Ovary (tissue), 9 donors: ENCODE measurements around the gene SYNDIG1L. TPM values are rescaled to one million over a fixed set of nuclear protein-coding genes. Genes with fewer than 3 reads are reported as not detected.
"Not testable (repeated sequence)": the region's sequence is repeated elsewhere in the genome, so short reads cannot be mapped to it uniquely, and the experiment has no call there.

ENCODE experiments used
- DNase-seq, 5 donors: peaks; one replicate each; pipeline ENCODE4 v3.0.0-alpha.2; 2019 to 2020
- H3K27ac ChIP-seq, 2 donors: fragments of 200-600 bp; one replicate each; pipeline versions ENCODE4 v1.5.1 to v1.8.0; 2019 to 2022
- H3K27me3 ChIP-seq: fragments of 200-600 bp; one replicate; pipeline ENCODE4 v1.8.0; 2022
- H3K36me3 ChIP-seq: fragments of 200-600 bp; sonication (generic); one replicate; pipeline ENCODE4 v1.5.1; 2019
- H3K4me1 ChIP-seq: one replicate; pipeline ENCODE4 v1.8.1; 2013; ENCODE audit warnings: mild to moderate bottlenecking, moderate library complexity; ENCODE audit not compliant: insufficient read depth
- H3K4me3 ChIP-seq: fragments of 200-600 bp; sonication (generic); one replicate; pipeline ENCODE4 v1.5.1; 2017
- H3K9me3 ChIP-seq, 2 donors: fragments of 200-600 bp in 1 of 2; sonication (generic) in 1 of 2; one replicate each; pipeline versions ENCODE4 v1.5.1 to v1.8.1; 2013 to 2019; ENCODE audit warnings: mild to moderate bottlenecking in 1 of 2, moderate library complexity in 1 of 2
- EP300 ChIP-seq: sonication (generic); formaldehyde crosslinking; IDR thresholded peaks from one replicate; pipeline ENCODE4 v1.6.1; 2017; ENCODE audit warnings: antibody characterized with exemption
- POLR2A ChIP-seq: fragments of 450-650 bp; IDR thresholded peaks from one replicate; pipeline ENCODE4 v1.6.1; 2017; ENCODE audit warnings: antibody characterized with exemption, mild to moderate bottlenecking, moderate library complexity
- WGBS, 3 donors: extraction: QIAGEN DNeasy Blood & Tissue Kit in 1 of 3; methylation state at CpG; one replicate each; pipeline versions ENCODE4 v1.1.5 to v1.1.7; 2013 to 2017; 5-methylcytosine and 5-hydroxymethylcytosine counted together
- intact Hi-C, 4 donors: fragments of 100-400 bp; cut with DNase I; formaldehyde crosslinking; loops; one replicate each; pipeline versions ENCODE4 v1.11.0 to v1.15.1; 2022 to 2023
- polyA plus RNA-seq, 2 donors: library from polyadenylated mRNA; stranded (reverse); fragments of 200-250 nt in 1 of 2; fragments of 350-450 nt in 1 of 2; fragmentation: Illumina TruSeq in 1 of 2; extraction: RNeasy Lipid Tissue Mini Kit (QIAGEN cat#74804) in 1 of 2; gene quantifications; one replicate each; pipeline ENCODE4 v1.2.3, GENCODE V29; 2013 to 2014
- total RNA-seq, 7 donors: library from RNA; depleted of rRNA in 2 of 7; stranded (reverse); fragments of >200 nt in 2 of 7; fragmentation: NEBNext Ultra II Directional in 3 of 7; extraction: Animal tissue kit (Norgen Biotek cat#: 25700) in 3 of 7; gene quantifications; one replicate each; pipeline versions ENCODE4 v1.1.0 to v1.2.4, GENCODE V29; 2016 to 2023
- TF ChIP-seq, protein P1 (sequence below), 3 donors: fragments of 450-650 bp in 2 of 3; fragments of 200-600 bp in 1 of 3; IDR thresholded peaks; one replicate each; pipeline versions ENCODE4 v1.5.1 to v1.8.0; 2016 to 2022; ENCODE audit warnings: antibody characterized with exemption in 3 of 3, mild to moderate bottlenecking in 1 of 3
- donor health status: DM: no; HTN: no; CAD: no; lungs with moderate emphysema.
- donor health status: DM: no; HTN: no; CAD: no.
- donor health status: Bipolar disorder and iron deficiency.
- donor health status: DM: yes; HTN: yes; CAD: no.
- donor health status: DM: no; HTN: no; CAD: no.
- donor health status: DM: yes; HTN: yes; CAD: no.

Gene SYNDIG1L
- total and polyA plus RNA-seq, 9 donors = 0.10 to 0.35 (median 0.28) TPM; not detected in 2

GRCh38 chr14:74389980-74390379, 36.0 kb downstream of the SYNDIG1L start:
- no peak for DNase-seq
- Histone ChIP-seq H3K27me3 (no peaks in the 10 kb centered on the region), H3K36me3 (no peaks in the 10 kb centered on the region), H3K4me1 (no peaks in the 10 kb centered on the region), H3K4me3 (no peak overlapping the region), H3K9me3 (no peaks in the 10 kb centered on the region), H3K27ac (no peak overlapping the region)
- TF ChIP-seq EP300 (no peak), POLR2A (no peak)
- TF ChIP-seq, protein P1, sequence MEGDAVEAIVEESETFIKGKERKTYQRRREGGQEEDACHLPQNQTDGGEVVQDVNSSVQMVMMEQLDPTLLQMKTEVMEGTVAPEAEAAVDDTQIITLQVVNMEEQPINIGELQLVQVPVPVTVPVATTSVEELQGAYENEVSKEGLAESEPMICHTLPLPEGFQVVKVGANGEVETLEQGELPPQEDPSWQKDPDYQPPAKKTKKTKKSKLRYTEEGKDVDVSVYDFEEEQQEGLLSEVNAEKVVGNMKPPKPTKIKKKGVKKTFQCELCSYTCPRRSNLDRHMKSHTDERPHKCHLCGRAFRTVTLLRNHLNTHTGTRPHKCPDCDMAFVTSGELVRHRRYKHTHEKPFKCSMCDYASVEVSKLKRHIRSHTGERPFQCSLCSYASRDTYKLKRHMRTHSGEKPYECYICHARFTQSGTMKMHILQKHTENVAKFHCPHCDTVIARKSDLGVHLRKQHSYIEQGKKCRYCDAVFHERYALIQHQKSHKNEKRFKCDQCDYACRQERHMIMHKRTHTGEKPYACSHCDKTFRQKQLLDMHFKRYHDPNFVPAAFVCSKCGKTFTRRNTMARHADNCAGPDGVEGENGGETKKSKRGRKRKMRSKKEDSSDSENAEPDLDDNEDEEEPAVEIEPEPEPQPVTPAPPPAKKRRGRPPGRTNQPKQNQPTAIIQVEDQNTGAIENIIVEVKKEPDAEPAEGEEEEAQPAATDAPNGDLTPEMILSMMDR (IDR thresholded peaks at IDR 0.05) = no peak
- intact Hi-C loops = no loop called here
- WGBS, 3 donors = 61 to 77% (median 71%) methylated on average over 7 of the region's 7 CpGs

DNA sequence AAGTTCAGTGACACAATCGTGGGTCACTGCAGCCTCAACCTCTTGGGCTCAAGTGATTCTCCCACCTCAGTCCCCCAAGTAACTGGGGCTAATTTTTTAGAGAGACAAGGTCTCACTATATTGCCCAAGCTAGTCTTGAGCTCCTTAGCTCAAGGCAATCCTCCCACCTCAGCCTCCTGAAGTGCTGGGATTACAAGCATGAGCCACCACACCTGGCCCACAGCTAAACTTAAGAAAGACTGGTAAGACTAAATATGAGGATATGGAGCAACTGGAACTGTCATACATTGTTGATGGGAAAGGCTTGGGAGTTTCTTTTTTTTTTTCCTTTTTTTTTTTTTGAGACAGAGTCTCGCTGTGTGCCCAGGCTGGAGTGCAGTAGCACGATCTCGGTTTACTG, 43.8 kb downstream of the SYNDIG1L start:
- H3K36me3 ChIP-seq = no peaks in the 10 kb centered on the region
- 76 to 91% (median 86%) methylated on average over 4 of the region's 4 CpGs for WGBS, 3 donors
- H3K9me3 ChIP-seq = no peaks in the 10 kb centered on the region
- no peaks in the 10 kb centered on the region for H3K27me3 ChIP-seq
- H3K4me3 ChIP-seq = no peak overlapping the region
- no peak overlapping the region for H3K27ac ChIP-seq
- no peaks in the 10 kb centered on the region for H3K4me1 ChIP-seq
- TF ChIP-seq EP300 = no peak
- TF ChIP-seq POLR2A = no peak
- DNase-seq = no peak
- intact Hi-C loops = no loop called here

DNA sequence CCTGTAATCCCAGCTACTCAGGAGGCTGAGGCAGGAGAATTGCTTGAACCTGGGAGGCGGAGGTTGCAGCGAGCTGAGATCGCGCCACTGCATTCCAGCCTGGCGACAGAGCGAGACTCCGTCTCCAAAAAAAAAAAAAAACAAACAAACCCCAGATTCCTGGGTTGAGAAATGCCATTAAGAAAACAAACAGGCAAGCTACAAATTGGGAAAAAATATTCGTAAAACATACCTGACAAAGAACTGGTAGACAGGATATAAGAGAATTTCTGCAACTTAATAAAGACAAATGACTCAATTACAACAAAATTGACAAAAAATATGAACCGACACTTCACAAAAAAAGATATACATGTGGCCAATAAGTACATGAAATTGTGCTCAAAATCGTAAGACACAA, 44.4 kb downstream of the SYNDIG1L start:
- 63 to 79% (median 68%) methylated on average over 10 of the region's 10 CpGs for WGBS, 3 donors
- intact Hi-C loops = not testable (repeated sequence)

DNA sequence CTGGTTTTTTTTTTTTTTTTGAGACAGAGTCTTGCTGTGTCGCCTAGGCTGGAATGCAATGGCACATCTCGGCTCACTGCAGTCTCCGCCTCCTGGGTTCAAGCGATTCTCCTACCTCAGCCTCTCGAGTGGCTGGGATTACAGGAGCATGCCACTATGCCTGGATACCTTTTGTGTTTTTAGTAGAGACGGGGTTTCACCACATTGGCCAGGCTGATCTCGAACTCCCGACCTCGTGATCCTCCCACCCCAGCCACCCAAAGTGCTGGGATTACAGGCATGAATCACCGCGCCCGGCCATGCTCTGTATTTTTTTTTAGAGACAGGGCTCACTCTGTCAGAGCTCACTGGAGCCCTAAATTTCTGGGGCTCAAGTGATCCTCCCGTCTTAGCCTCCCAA, 45.2 kb downstream of the SYNDIG1L start:
- TF ChIP-seq EP300 (no peak), POLR2A (no peak)
- TF ChIP-seq, protein P1 (IDR thresholded peaks at IDR 0.05) = no peak
- no peaks in the 10 kb centered on the region for H3K4me1 ChIP-seq
- no peaks in the 10 kb centered on the region for H3K9me3 ChIP-seq
- no peaks in the 10 kb centered on the region for H3K36me3 ChIP-seq
- intact Hi-C loops = no loop called here
- no peak overlapping the region for H3K4me3 ChIP-seq
- H3K27ac ChIP-seq = no peak overlapping the region
- 80 to 83% (median 81%) methylated on average over 13 of the region's 13 CpGs for WGBS, 3 donors
- no peak for DNase-seq
- H3K27me3 ChIP-seq = no peaks in the 10 kb centered on the region

More for the DNA sequence above, 44.4 kb downstream of the SYNDIG1L start:
- not testable (repeated sequence) for H3K9me3 ChIP-seq, DNase-seq, H3K27ac ChIP-seq, H3K4me3 ChIP-seq, H3K27me3 ChIP-seq, H3K4me1 ChIP-seq, H3K36me3 ChIP-seq

DNA sequence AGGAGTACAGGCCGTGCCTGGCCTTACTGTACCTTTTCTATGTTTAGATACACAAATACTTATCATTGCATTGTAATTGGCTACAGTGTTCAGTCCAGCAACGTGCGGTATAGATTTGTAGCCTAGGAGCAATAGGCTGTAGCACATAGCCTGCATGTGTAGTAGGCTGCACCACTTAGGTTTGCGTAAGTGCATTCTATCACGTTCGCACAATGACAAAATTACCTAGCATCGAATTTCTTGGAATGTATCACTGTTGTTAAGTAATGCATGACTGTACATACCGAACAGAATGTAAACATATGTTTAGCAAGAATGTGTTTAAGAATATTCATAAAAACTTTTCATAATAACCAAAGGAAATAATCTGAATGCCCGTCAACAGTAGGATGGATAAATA, 45.8 kb downstream of the SYNDIG1L start:
- WGBS, 3 donors = 64 to 82% (median 75%) methylated on average over 9 of the region's 9 CpGs
- H3K4me1 ChIP-seq = no peaks in the 10 kb centered on the region
- TF ChIP-seq, protein P1 (IDR thresholded peaks at IDR 0.05) = no peak
- no peak for TF ChIP-seq EP300
- TF ChIP-seq POLR2A = no peak
- no peaks in the 10 kb centered on the region for H3K9me3 ChIP-seq
- H3K27ac ChIP-seq = no peak overlapping the region
- H3K4me3 ChIP-seq = no peak overlapping the region
- no peak for DNase-seq
- H3K27me3 ChIP-seq = no peaks in the 10 kb centered on the region
- H3K36me3 ChIP-seq = no peaks in the 10 kb centered on the region
- intact Hi-C loops = no loop called here
